Lower leg skin (tissue), 3 donors: ENCODE results near the gene PRR33.

ENCODE experiments used
- POLR2A ChIP-seq, 2 donors: fragments of 450-650 bp; IDR thresholded peaks; one replicate each; pipeline ENCODE4 v1.6.1; 2016 to 2017; ENCODE audit warnings: antibody characterized with exemption in 2 of 2, mild to moderate bottlenecking in 1 of 2, moderate library complexity in 1 of 2
- TF ChIP-seq, protein P1 (sequence below), 3 donors: fragments of 450-650 bp; IDR thresholded peaks; one replicate each; pipeline ENCODE4 v1.5.1; 2016; ENCODE audit warnings: antibody characterized with exemption in 3 of 3, mild to moderate bottlenecking in 3 of 3, moderate library complexity in 2 of 3

DNA sequence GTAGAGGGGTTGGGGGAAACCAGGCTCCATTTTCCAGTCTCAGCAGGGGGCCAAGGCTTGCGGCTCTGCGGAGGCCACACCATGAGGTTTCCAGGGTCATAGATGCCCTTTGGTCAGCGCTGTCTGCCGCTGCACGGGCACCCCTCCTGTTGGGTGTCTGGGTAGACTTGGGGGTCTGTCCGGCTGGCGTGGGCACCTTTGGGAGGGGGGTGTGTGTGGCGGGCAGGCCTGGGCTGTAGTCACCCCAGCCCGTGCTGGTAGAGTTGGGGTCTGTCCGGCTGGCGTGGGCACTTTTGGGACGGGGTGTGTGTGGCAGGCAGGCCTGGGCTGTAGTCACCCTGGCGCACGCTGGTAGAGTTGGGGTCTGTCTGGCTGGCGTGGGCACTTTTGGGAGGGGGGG, 20.2 kb downstream of the PRR33 start:
- TF ChIP-seq, protein P1, sequence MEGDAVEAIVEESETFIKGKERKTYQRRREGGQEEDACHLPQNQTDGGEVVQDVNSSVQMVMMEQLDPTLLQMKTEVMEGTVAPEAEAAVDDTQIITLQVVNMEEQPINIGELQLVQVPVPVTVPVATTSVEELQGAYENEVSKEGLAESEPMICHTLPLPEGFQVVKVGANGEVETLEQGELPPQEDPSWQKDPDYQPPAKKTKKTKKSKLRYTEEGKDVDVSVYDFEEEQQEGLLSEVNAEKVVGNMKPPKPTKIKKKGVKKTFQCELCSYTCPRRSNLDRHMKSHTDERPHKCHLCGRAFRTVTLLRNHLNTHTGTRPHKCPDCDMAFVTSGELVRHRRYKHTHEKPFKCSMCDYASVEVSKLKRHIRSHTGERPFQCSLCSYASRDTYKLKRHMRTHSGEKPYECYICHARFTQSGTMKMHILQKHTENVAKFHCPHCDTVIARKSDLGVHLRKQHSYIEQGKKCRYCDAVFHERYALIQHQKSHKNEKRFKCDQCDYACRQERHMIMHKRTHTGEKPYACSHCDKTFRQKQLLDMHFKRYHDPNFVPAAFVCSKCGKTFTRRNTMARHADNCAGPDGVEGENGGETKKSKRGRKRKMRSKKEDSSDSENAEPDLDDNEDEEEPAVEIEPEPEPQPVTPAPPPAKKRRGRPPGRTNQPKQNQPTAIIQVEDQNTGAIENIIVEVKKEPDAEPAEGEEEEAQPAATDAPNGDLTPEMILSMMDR (IDR thresholded peaks at IDR 0.05), result no peak
- TF ChIP-seq POLR2A (IDR thresholded peaks at IDR 0.05), result no peak
